ENCODE data around the gene VANGL2.

Gene VANGL2

DNA sequence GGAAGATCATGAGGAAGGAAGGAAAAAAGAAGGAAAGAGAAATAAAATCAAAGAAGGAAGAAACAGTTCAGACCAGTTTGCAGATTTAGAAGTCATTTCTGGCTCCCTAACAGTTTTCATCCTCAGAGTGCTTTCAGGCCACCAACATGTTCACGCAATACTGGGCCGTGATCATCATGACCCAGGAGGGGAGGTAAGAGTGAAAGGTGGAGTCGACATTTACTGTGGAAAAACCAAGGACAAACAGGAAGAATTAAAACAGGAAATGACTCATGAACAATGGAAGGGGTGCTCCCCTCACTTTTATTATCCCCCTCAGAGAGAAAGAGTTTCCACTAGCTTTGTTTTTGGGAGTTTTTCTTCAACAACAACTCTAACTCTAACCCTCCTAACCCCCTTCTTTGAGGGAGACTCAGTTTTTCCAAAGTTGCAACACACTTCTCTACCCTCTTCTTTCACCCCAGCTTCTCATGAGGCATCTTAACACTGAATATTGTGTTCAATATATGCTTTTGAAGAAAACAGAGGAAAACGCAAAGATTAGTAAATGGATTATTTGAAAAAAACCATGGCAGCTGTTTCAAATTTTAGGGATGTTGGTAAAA lies 60.4 kb downstream of the VANGL2 start:
- no peaks in the 10 kb centered on the region for H3K27me3 Mint-ChIP-seq
- peaks cover 6% of the 10 kb centered on the region for H3K36me3 Mint-ChIP-seq (ENCODE audit: low read depth)
- H3K4me1 Mint-ChIP-seq (ENCODE audit: low read depth): peaks cover 89% of the 10 kb centered on the region
- no peak for DNase-seq
- peak overlapping the region; percentile 98 for H3K27ac Mint-ChIP-seq
- H3K4me3 Mint-ChIP-seq: peak overlapping the region; percentile 65
- peaks cover 6% of the 10 kb centered on the region for H3K9me3 Mint-ChIP-seq

DNA sequence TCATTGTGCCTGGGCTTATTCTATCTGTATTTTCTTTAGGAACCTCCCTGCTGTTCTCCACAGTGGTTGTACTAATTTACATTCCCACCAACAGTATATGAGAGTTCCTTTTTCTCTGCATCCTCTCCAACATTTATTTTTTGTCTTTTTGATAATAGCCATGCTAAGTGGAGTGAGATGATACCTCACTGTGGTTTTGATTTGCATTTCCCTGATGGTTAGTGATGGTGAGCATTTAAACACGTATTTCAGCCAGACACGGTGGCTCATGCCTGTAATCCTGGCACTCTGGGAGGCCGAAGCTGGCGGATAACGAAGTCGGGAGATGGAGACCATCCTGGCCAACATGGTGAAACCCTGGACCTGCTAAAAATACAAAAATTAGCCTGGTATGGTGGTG lies 64.8 kb downstream of the VANGL2 start:
- peaks cover 7% of the 10 kb centered on the region for H3K36me3 Mint-ChIP-seq (ENCODE audit: low read depth)
- DNase-seq: no peak
- no peak overlapping the region for H3K4me3 Mint-ChIP-seq
- H3K9me3 Mint-ChIP-seq: peaks cover 8% of the 10 kb centered on the region
- no peaks in the 10 kb centered on the region for H3K27me3 Mint-ChIP-seq
- H3K27ac Mint-ChIP-seq: peak overlapping the region; percentile 72
- H3K4me1 Mint-ChIP-seq (ENCODE audit: low read depth): peaks cover 77% of the 10 kb centered on the region

DNA sequence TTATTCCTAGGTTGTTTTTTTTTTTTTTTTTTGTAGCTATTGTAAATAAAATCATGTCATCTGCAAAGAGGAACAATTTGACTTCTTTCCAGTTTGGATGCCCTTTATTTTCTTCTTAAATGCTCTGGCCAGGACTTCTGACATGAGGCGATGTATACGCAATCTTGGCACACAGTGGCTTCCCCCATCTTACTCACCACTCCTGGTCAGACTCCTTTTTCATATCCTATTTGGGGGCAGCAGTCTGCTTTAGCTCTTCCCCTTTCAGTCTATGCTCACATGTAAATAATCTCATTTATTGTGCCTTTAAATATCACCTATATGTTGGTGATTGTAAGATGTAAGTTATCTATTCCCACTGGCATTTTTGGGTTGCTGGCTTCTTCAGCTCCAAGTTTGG lies 66.6 kb downstream of the VANGL2 start:
- H3K27me3 Mint-ChIP-seq: no peaks in the 10 kb centered on the region
- H3K27ac Mint-ChIP-seq: peak overlapping the region; percentile 50
- no peak overlapping the region for H3K4me3 Mint-ChIP-seq
- peaks cover 61% of the 10 kb centered on the region for H3K4me1 Mint-ChIP-seq (ENCODE audit: low read depth)
- H3K9me3 Mint-ChIP-seq: peaks cover 8% of the 10 kb centered on the region
- H3K36me3 Mint-ChIP-seq (ENCODE audit: low read depth): peaks cover 7% of the 10 kb centered on the region
- no peak for DNase-seq

- H3K4me1 Mint-ChIP-seq (ENCODE audit: low read depth): peaks cover 56% of the 10 kb centered on the region
- H3K27me3 Mint-ChIP-seq: no peaks in the 10 kb centered on the region
- DNase-seq: no peak
- H3K9me3 Mint-ChIP-seq: peaks cover 8% of the 10 kb centered on the region
- peaks cover 7% of the 10 kb centered on the region for H3K36me3 Mint-ChIP-seq (ENCODE audit: low read depth)
- peak overlapping the region; percentile 83 for H3K27ac Mint-ChIP-seq
- H3K4me3 Mint-ChIP-seq: peak overlapping the region; percentile 5
These were observed 67.2 kb downstream of the VANGL2 start for GRCh38 chr1:160467576-160467975.

DNA sequence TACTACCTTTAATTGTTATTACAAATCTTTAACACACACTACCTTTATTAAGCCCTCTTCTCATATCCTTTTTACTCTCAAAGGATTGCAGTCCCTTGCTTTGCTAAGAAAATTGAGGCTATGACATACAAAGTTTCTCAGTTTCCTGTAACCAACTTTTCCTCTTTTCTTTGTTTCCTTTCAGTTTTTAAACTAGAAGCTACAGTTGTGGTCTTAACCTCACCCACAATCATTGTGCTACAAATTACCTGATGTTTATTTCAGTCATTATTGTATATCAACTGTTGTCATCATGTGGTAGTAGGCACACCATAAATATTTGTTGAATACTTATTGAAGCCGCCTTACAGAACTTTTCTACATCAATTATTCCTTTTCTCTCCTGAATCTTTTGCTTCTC lies 70.9 kb downstream of the VANGL2 start:
- DNase-seq: no peak
- Mint-ChIP-seq H3K27me3 (no peaks in the 10 kb centered on the region), H3K27ac (no peak overlapping the region), H3K4me1 (ENCODE audit: low read depth) (peaks cover 25% of the 10 kb centered on the region), H3K9me3 (no peaks in the 10 kb centered on the region), H3K36me3 (ENCODE audit: low read depth) (no peaks in the 10 kb centered on the region), H3K4me3 (no peak overlapping the region)

DNA sequence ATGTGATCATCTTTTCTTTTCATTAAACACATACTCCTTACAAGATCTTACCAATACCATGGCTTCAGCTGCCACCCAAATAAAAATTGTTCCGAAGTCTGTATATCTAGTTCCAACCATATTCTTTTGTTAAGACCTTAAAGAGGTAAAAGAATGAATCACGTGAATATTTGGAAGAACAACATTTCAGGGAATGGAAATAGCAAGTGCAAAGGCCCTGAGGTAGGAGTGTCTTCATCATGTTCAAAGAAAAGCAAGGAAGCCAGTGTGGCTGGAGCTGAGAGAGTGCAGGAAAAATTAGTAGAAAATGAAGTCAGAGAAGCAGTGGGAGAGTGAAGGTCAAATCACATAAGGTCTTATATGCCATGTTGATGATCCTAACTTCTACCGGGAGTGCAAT lies 71.7 kb downstream of the VANGL2 start:
- Mint-ChIP-seq H3K36me3 (ENCODE audit: low read depth) (no peaks in the 10 kb centered on the region), H3K9me3 (no peaks in the 10 kb centered on the region), H3K4me1 (ENCODE audit: low read depth) (peaks cover 17% of the 10 kb centered on the region), H3K27ac (no peak overlapping the region), H3K27me3 (no peaks in the 10 kb centered on the region), H3K4me3 (no peak overlapping the region)
- DNase-seq: no peak

GRCh38 chr1:160474392-160475242 lies 74.3 kb downstream of the VANGL2 start:
- no peaks in the 10 kb centered on the region for H3K27me3 Mint-ChIP-seq
- peaks cover 6% of the 10 kb centered on the region for H3K4me1 Mint-ChIP-seq (ENCODE audit: low read depth)
- no peak for DNase-seq
- H3K36me3 Mint-ChIP-seq (ENCODE audit: low read depth): peaks cover 12% of the 10 kb centered on the region
- H3K4me3 Mint-ChIP-seq: no peak overlapping the region
- H3K27ac Mint-ChIP-seq: no peak overlapping the region
- H3K9me3 Mint-ChIP-seq: peaks cover 12% of the 10 kb centered on the region
